ENCODE data around the gene INO80D.
A peak's percentile ranks its signal among the peaks of the same experiment; 100 is the strongest.
"Not testable (repeated sequence)": the region's sequence is repeated elsewhere in the genome, so short reads cannot be mapped to it uniquely, and the experiment has no call there.

Gene INO80D, protein sequence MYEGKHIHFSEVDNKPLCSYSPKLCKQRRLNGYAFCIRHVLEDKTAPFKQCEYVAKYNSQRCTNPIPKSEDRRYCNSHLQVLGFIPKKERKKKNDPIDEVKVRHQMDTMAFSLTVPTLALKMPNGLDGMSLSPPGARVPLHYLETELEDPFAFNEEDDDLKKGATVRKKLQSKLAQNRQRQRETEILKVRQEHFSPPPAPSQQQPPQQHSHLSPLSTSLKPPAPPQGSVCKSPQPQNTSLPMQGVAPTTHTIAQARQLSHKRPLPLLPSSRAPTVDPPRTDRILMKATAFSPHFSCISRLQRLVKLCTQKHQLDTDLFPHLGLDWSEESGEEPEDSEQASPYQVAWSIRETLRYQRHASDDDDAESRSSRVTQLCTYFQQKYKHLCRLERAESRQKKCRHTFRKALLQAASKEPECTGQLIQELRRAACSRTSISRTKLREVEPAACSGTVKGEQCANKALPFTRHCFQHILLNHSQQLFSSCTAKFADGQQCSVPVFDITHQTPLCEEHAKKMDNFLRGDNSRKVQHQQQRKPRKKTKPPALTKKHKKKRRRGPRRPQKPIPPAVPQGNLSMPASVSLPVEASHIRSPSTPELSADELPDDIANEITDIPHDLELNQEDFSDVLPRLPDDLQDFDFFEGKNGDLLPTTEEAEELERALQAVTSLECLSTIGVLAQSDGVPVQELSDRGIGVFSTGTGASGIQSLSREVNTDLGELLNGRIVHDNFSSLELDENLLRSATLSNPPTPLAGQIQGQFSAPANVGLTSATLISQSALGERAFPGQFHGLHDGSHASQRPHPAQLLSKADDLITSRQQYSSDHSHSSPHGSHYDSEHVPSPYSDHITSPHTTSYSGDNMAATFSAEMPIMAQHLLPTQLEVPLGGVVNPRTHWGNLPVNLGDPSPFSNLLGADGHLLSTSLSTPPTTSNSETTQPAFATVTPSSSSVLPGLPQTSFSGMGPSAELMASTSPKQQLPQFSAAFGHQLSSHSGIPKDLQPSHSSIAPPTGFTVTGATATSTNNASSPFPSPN

GRCh38 chr2:206085742-206086445 lies at the start of gene INO80D:
Gene INO80D, minus strand, starts transcription at chr2:206086174. Its CDS starts 23,158 bp downstream, at chr2:206063016.
- peak; percentile 63 for DNase-seq (ENCODE audit: low read depth)

DNA sequence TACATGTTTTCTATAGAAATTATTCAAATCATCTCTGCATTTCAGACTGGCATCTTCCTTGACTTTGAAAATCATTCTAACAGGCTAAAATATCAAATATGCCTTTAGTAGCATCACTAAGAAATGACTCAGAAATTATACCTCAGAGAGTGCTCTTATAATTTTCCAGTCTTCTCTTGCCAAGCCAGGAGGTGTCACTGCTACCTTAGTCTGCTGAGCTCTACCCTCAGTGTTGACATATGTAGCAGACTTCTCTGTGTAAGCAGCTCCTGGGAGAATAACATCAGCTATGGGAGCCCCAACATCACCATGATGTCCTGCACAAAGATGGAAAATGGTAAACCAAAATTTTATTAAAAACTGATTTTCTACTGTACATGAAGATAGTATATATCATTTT lies 41.7 kb upstream of the INO80D start:
- DNase-seq (ENCODE audit: low read depth): no peak

GRCh38 chr2:206125901-206126300 lies 39.9 kb upstream of the INO80D start:
- no peak for DNase-seq (ENCODE audit: low read depth)

DNA sequence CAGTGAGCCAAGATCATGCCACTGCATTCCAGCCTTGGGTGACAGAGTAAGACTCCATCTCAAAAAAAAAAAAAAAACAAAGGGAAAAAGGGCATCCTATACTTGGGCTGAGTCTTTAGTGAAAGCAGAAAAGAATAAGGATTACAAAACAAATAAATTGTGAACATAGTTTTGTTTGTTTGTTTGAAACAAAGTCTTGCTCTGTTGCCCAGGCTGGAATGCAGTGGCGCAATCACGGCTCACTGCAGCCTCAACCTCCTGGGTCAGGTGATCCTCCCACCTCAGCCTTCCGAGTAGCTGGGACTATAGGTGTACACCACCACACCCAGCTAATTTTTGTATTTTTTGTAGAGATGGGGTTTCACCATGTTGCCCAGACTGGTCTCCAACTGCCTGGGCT lies 36.6 kb upstream of the INO80D start:
- not testable (repeated sequence) for DNase-seq (ENCODE audit: low read depth)

- DNase-seq (ENCODE audit: low read depth): no peak
Measured at GRCh38 chr2:206116278-206116677, 30.3 kb upstream of the INO80D start.

DNA sequence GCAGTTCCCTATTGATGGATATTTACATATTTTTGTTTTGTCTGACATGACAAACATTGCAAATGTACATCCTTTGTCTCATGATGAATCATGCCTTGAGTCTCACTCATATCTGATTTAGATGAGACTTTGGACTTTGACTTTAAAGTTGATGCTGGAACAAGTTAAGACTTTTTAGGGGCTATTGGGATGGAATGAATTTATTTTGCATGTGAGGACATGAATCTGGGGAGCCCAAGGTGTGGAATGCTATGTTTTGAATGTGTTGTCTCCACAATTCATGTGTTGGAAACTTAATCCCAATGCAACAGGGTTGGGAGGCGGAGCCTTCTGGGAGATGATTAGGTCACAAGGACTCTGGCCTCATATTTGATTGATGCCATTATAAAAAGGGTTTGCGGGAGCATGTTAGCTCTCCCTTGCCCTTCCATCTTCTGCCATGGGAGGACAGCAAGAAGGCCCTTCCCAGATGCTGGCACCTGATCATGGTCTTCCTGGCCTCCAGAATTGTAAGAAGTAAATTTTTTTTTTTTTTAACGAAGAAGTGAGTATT lies 29.1 kb upstream of the INO80D start:
- DNase-seq (ENCODE audit: low read depth): no peak

DNA sequence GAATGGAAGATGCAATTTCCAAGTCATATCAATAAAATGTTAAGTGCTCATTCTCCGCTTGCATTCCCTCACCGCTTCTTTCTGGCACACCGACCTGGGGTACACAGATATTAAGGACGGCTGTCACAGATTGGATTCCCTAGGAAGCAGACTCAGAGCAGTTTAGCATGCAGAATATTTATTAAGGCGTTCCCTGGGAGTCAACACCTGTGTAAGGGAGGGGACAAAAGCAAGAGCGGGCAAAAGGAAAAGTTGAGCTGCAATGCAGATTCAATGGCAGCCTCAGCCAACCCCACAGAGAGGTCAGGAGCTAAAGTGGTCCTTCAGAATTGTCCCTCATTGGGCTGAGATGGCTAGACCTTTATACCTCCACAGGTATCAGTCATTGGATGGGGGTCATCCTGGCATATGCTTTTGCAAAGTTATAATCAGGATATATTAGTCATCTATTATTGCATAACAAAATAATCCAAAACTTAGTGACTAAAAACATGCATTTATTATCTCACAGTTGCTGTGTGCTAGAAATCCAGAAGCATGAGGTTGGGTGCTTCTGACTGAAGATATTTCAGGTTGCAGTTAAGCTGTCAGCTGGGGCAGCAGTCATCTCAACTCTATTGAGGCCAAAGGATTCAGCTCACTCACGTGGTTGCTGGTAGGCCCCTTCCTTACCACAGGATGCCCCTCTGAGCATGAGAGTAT lies 27.0 kb upstream of the INO80D start:
- no peak for DNase-seq (ENCODE audit: low read depth)

GRCh38 chr2:206112108-206112507 lies 26.1 kb upstream of the INO80D start:
- no peak for DNase-seq (ENCODE audit: low read depth)

- DNase-seq (ENCODE audit: low read depth): no peak
Measured at GRCh38 chr2:206108713-206109112, 22.7 kb upstream of the INO80D start.

- DNase-seq (ENCODE audit: low read depth): no peak
Measured at GRCh38 chr2:206105541-206105940, 19.6 kb upstream of the INO80D start.

- DNase-seq (ENCODE audit: low read depth): no peak
Measured at GRCh38 chr2:206105038-206105437, 19.1 kb upstream of the INO80D start.

DNA sequence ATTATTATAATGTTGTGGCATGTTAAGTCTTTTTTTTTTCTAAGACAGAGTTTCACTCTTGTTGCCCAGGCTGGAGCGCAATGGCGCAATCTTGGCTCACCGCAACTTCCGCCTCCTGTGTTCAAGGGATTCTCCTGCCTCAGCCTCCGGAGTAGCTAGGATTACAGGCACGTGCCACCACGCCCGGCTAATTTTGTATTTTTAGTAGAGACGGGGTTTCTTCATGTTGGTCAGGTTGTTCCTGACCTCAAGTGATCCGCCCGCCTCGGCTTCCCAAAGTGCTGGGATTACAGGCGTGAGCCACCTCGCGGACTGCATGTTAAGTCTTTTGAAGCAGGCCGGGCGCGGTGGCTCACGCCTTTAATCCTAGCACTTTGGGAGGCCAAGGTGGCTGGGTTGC lies 12.9 kb upstream of the INO80D start:
- not testable (repeated sequence) for DNase-seq (ENCODE audit: low read depth)

DNA sequence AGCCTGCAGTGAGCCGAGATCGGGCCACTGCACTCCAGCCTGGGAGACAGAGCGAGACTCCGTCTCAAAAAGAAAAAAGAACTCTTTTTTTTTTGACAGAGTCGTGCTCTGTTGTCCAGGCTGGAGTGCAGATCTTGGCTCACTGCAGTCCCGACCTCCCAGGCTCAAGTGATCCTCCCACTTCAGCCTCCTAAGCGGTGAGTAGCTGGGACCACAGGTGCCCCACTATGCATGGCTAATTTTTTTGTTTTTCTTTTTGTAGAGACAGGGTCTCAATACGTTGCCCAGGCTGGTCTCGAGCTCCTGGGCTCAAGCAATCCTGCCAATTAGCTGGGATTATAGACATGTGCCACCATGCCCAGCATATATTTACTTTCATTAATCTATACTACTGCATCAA lies 12.5 kb upstream of the INO80D start:
- no peak for DNase-seq (ENCODE audit: low read depth)

GRCh38 chr2:206096876-206097275 lies 10.9 kb upstream of the INO80D start:
- no peak for DNase-seq (ENCODE audit: low read depth)

DNA sequence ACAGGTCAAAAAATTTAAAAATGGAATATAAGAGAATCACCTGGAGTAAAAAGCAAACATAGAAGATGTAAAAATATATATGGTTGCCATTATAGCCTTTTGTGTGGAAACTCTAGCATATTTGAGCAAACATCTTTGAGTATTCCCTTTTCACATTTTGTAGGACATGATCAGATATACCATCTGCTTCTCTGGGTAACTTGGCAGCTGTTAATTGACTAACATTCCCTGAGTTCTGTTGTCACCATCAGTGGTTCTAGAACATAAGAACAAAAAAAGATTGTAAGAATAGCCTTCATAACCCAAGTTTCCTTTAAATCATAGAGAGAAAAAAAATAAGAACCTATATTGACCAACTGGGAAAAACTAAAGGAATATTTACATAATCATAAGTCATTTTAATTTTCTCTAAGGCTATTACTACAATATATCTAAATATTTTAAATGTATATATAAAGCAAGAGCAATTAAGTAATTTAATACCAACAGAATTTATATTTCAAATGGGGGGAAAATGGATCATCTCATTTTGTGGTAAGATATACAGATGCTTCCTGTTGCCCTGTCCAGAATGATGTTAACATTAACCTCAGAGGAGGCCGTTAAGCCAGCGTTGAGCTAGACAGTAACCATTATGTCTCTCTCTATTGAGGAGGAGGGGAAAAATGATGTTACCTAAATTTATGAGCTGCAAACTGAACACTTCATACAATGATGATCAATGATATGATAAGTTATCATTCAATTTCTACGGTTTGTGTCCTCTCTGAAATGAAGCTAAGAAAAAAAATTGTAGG lies 9.8 kb upstream of the INO80D start:
- no peak for DNase-seq (ENCODE audit: low read depth)

- no peak for DNase-seq (ENCODE audit: low read depth)
Measured at GRCh38 chr2:206092297-206092696, 6.3 kb upstream of the INO80D start.

- no peak for DNase-seq (ENCODE audit: low read depth)
Measured at GRCh38 chr2:206088248-206088647, 2.3 kb upstream of the INO80D start.

GRCh38 chr2:206086716-206087350 lies 859 bp upstream of the INO80D start:
- DNase-seq (ENCODE audit: low read depth): no peak

GRCh38 chr2:206084870-206085741 lies 868 bp downstream of the INO80D start:
- peak; percentile 38 for DNase-seq (ENCODE audit: low read depth)
